Neuronal stem cell (in vitro differentiated cells): ENCODE data around the gene IFT57.
A peak's percentile ranks its signal among the peaks of the same experiment; 100 is the strongest.

ENCODE experiments used
- DNase-seq: peaks from one replicate; pipeline ENCODE4 v3.0.0-alpha.2; 2013; ENCODE audit warnings: low spot score
- H2AFZ ChIP-seq: one replicate; pipeline ENCODE4 v1.6.1; 2013; ENCODE audit warnings: mild to moderate bottlenecking, low read length, inconsistent platforms
- H2AK5ac ChIP-seq: 2 replicates; pipeline ENCODE4 v1.6.1; 2013; ENCODE audit warnings: low read depth, mild to moderate bottlenecking, inconsistent platforms, low read length, moderate library complexity, mixed read lengths
- H2BK120ac ChIP-seq: 2 replicates; pipeline ENCODE4 v1.6.1; 2013; ENCODE audit warnings: low read depth, mild to moderate bottlenecking, inconsistent platforms, low read length, moderate library complexity, mixed read lengths
- H2BK12ac ChIP-seq: one replicate; pipeline ENCODE4 v1.6.1; 2013; ENCODE audit warnings: low read length, inconsistent platforms
- H2BK15ac ChIP-seq: 2 replicates; pipeline ENCODE4 v1.6.1; 2013; ENCODE audit warnings: mild to moderate bottlenecking, low read length, inconsistent platforms, mixed read lengths
- H2BK5ac ChIP-seq: one replicate; pipeline ENCODE4 v1.6.1; 2013; ENCODE audit warnings: inconsistent platforms, mild to moderate bottlenecking, low read length, moderate library complexity
- H3K14ac ChIP-seq: one replicate; pipeline ENCODE4 v1.6.1; 2013; ENCODE audit warnings: low read length, inconsistent platforms
- H3K18ac ChIP-seq: 2 replicates; pipeline ENCODE4 v1.6.1; 2013; ENCODE audit warnings: low read length, inconsistent platforms
- H3K23ac ChIP-seq: 2 replicates; pipeline ENCODE4 v1.6.1; 2013; ENCODE audit warnings: low read depth, mild to moderate bottlenecking, mixed read lengths, low read length, inconsistent platforms; ENCODE audit not compliant: poor library complexity
- H3K27ac ChIP-seq: replicated peaks from 3 replicates; pipeline ENCODE4 v1.5.1; 2013; ENCODE audit warnings: low read length, inconsistent platforms
- H3K27me3 ChIP-seq, 3 experiments: 2 replicates each; pipeline ENCODE4 v1.6.1; 2013; ENCODE audit warnings: low read length in 3 of 3, mild to moderate bottlenecking in 2 of 3, inconsistent platforms in 1 of 3, low read depth in 1 of 3, mixed read lengths in 1 of 3, moderate library complexity in 1 of 3; ENCODE audit not compliant: control insufficient read depth in 3 of 3, insufficient read depth in 3 of 3
- H3K36me3 ChIP-seq, 2 donors: replicated peaks in 1 of 2; 2 replicates each; pipeline ENCODE4 v1.6.1; 2013; ENCODE audit warnings: low read length in 2 of 2; ENCODE audit not compliant: control insufficient read depth in 2 of 2, insufficient read depth in 2 of 2
- H3K4ac ChIP-seq: 2 replicates; pipeline ENCODE4 v1.6.1; 2013; ENCODE audit warnings: inconsistent platforms, mild to moderate bottlenecking, low read length, moderate library complexity
- H3K4me1 ChIP-seq, 2 donors: 1 replicate in 1 of 2; 2 replicates in 1 of 2; pipeline ENCODE4 v1.6.1; 2013; ENCODE audit warnings: low read length in 2 of 2, low read depth in 1 of 2; ENCODE audit not compliant: control insufficient read depth in 2 of 2, insufficient read depth in 1 of 2
- H3K4me2 ChIP-seq: one replicate; pipeline ENCODE4 v1.6.1; 2013; ENCODE audit warnings: mild to moderate bottlenecking, low read length, inconsistent platforms; ENCODE audit not compliant: insufficient read depth, poor library complexity, severe bottlenecking
- H3K4me3 ChIP-seq, 2 donors: 2 replicates each; pipeline ENCODE4 v1.5.1; 2013; ENCODE audit warnings: low read length in 2 of 2, mild to moderate bottlenecking in 2 of 2, inconsistent platforms in 1 of 2, moderate library complexity in 1 of 2
- H3K79me1 ChIP-seq: one replicate; pipeline ENCODE4 v1.6.1; 2013; ENCODE audit warnings: low read depth, mild to moderate bottlenecking, inconsistent platforms, low read length, moderate library complexity
- H3K9ac ChIP-seq: one replicate; pipeline ENCODE4 v1.6.1; 2013; ENCODE audit warnings: mild to moderate bottlenecking, low read depth, low read length, inconsistent platforms; ENCODE audit not compliant: poor library complexity
- H3K9me3 ChIP-seq, 2 donors: replicated peaks in 1 of 2; 2 replicates each; pipeline versions ENCODE3 to v1.6.1; 2013; ENCODE audit warnings: low read length in 2 of 2, mild to moderate bottlenecking in 2 of 2, inconsistent platforms in 1 of 2, low read depth in 1 of 2, mixed read lengths in 1 of 2, moderate library complexity in 1 of 2; ENCODE audit not compliant: control insufficient read depth in 2 of 2, insufficient read depth in 1 of 2
- H4K8ac ChIP-seq: one replicate; pipeline ENCODE4 v1.6.1; 2013; ENCODE audit warnings: low read depth, mild to moderate bottlenecking, inconsistent platforms, low read length, moderate library complexity
- H4K91ac ChIP-seq: one replicate; pipeline ENCODE4 v1.6.1; 2013; ENCODE audit warnings: low read length, low read depth, mild to moderate bottlenecking, inconsistent platforms; ENCODE audit not compliant: poor library complexity
- WGBS, 2 donors: extraction: QIAGEN DNeasy Blood & Tissue Kit; methylation state at CpG; one replicate each; pipeline ENCODE4 v1.1.7; 2013; ENCODE audit warnings: missing lambda C conversion rate in 2 of 2, mixed read lengths in 1 of 2; ENCODE audit not compliant: insufficient read length in 2 of 2, insufficient replicate concordance in 1 of 2; ENCODE audit errors: extremely low coverage in 2 of 2; 5-methylcytosine and 5-hydroxymethylcytosine counted together

IFT57 gene

GRCh38 chr3:108125153-108125543, 97.1 kb downstream of the IFT57 start:
- H3K4me1 ChIP-seq, result peaks cover 13 to 22% of the 10 kb centered on the region in 2 donors
- H3K36me3 ChIP-seq, result no peaks in the 10 kb centered on the region
- H3K4ac ChIP-seq, result no peak overlapping the region
- WGBS, 2 donors, result no CpG with 5 or more reads among the region's 4 CpGs
- H3K18ac ChIP-seq, result no peak overlapping the region
- H2BK15ac ChIP-seq, result no peak overlapping the region
- H2AFZ ChIP-seq, result no peak overlapping the region
- H2BK120ac ChIP-seq, result no peak overlapping the region
- H2BK12ac ChIP-seq, result no peak overlapping the region
- H2AK5ac ChIP-seq, result no peak overlapping the region
- no peak overlapping the region for H4K8ac ChIP-seq
- no peak overlapping the region for H3K27ac ChIP-seq
- H3K9ac ChIP-seq, result no peak overlapping the region
- no peak for DNase-seq
- H3K4me2 ChIP-seq, result no peak overlapping the region
- no peak overlapping the region for H2BK5ac ChIP-seq
- no peak overlapping the region for H4K91ac ChIP-seq
- H3K23ac ChIP-seq, result no peak overlapping the region
- H3K4me3 ChIP-seq, result no peak overlapping the region
- no peak overlapping the region for H3K14ac ChIP-seq
- no peaks in the 10 kb centered on the region for H3K9me3 ChIP-seq
- H3K27me3 ChIP-seq, result no peaks in the 10 kb centered on the region
- no peaks in the 10 kb centered on the region for H3K79me1 ChIP-seq

DNA sequence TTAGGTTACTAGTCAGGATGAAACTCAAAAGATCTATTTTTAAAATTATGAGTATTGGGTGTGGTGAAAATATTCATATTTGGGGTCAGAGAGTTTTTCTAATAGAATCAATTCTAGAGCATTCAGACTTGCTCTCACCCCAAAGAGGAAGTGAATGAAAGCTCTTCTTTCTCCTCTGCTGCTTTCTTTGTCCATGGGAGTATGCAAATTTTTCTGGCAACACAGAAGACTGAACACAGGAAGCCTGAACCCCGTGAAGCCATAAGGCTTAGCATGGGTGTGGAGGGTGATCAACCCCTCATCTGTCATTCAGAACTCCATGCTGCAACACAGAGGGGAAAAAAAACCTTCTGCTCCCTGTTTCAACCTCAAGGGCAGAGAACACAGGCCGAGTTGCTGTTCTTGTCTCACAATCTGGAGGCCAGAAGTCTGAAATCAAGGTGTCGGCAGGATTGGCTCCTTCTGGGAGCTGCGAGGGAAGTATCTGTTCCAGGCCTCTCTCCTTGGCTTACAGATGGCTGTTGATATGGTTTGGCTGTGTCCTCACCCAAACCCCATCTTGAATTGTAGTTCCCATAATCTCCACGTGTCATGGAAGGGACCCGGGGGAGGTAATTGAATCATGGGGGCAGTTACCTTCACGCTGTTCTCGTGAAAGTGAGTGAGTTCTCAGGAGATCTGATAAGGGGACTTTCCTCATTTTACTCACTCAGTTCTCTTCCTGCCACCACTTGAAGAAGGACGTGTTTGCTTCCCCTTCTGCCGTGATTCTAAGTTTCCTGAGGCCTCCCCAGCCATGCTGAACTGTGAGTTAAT, 97.7 kb downstream of the IFT57 start:
- no peak overlapping the region for H3K4me3 ChIP-seq
- H3K9ac ChIP-seq, result no peak overlapping the region
- no peaks in the 10 kb centered on the region for H3K27me3 ChIP-seq
- no peak overlapping the region for H4K91ac ChIP-seq
- H3K18ac ChIP-seq, result no peak overlapping the region
- H3K23ac ChIP-seq, result no peak overlapping the region
- H2BK120ac ChIP-seq, result no peak overlapping the region
- no peaks in the 10 kb centered on the region for H3K79me1 ChIP-seq
- H2BK12ac ChIP-seq, result no peak overlapping the region
- H3K4me1 ChIP-seq, result peaks cover 13 to 22% of the 10 kb centered on the region in 2 donors
- no peaks in the 10 kb centered on the region for H3K36me3 ChIP-seq
- H2AK5ac ChIP-seq, result no peak overlapping the region
- H2AFZ ChIP-seq, result peak overlapping the region; percentile 82
- no peaks in the 10 kb centered on the region for H3K9me3 ChIP-seq
- no peak overlapping the region for H2BK5ac ChIP-seq
- no CpG with 5 or more reads among the region's 10 CpGs for WGBS, 2 donors
- H4K8ac ChIP-seq, result no peak overlapping the region
- H3K4ac ChIP-seq, result no peak overlapping the region
- no peak for DNase-seq
- H3K14ac ChIP-seq, result no peak overlapping the region
- no peak overlapping the region for H2BK15ac ChIP-seq
- H3K27ac ChIP-seq, result no peak overlapping the region
- H3K4me2 ChIP-seq, result no peak overlapping the region

GRCh38 chr3:108123326-108123725, 98.9 kb downstream of the IFT57 start:
- H3K4me1 ChIP-seq, result peaks cover 13 to 22% of the 10 kb centered on the region in 2 donors
- no peak for DNase-seq
- H3K9me3 ChIP-seq, result no peaks in the 10 kb centered on the region
- H2BK120ac ChIP-seq, result no peak overlapping the region
- H4K8ac ChIP-seq, result no peak overlapping the region
- H3K14ac ChIP-seq, result no peak overlapping the region
- H3K27ac ChIP-seq, result no peak overlapping the region
- H3K4me2 ChIP-seq, result no peak overlapping the region
- no peaks in the 10 kb centered on the region for H3K79me1 ChIP-seq
- no peaks in the 10 kb centered on the region for H3K27me3 ChIP-seq
- no peak overlapping the region for H2AK5ac ChIP-seq
- no peak overlapping the region for H2AFZ ChIP-seq
- WGBS, 2 donors, result no CpG with 5 or more reads among the region's 3 CpGs
- no peak overlapping the region for H2BK5ac ChIP-seq
- H3K4ac ChIP-seq, result no peak overlapping the region
- no peak overlapping the region for H3K9ac ChIP-seq
- no peaks in the 10 kb centered on the region for H3K36me3 ChIP-seq
- no peak overlapping the region for H2BK12ac ChIP-seq
- H2BK15ac ChIP-seq, result no peak overlapping the region
- H4K91ac ChIP-seq, result no peak overlapping the region
- no peak overlapping the region for H3K23ac ChIP-seq
- no peak overlapping the region for H3K4me3 ChIP-seq
- no peak overlapping the region for H3K18ac ChIP-seq

DNA sequence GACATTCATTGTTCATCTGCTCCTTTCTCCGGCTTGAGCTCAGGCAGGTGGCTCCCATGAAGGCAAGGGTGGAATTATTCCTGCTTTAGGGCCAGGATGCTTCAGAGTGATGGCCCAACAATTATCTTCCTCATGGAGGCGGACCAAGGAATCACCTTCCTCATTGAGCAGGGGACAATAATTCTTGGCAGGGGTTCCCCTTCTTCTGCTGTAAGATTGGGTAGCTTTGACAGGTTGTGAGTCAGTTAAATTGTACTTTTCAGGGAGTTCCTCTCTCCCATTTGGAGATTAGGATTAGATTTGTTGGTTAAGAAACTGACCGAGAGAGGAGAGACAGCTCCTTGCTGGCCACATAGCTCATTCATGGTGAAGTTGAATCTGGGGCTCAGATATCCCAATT, 99.9 kb downstream of the IFT57 start:
- Histone ChIP-seq H2AFZ (no peak overlapping the region), H2BK120ac (no peak overlapping the region), H3K79me1 (no peaks in the 10 kb centered on the region), H4K91ac (no peak overlapping the region), H3K4me1 (peaks cover 13 to 22% of the 10 kb centered on the region in 2 donors), H2BK15ac (no peak overlapping the region), H2BK5ac (no peak overlapping the region), H3K27ac (peak overlapping the region; percentile 37), H3K23ac (no peak overlapping the region), H3K9me3 (no peaks in the 10 kb centered on the region), H3K4ac (no peak overlapping the region), H3K4me3 (no peak overlapping the region), H3K27me3 (no peaks in the 10 kb centered on the region), H3K36me3 (no peaks in the 10 kb centered on the region), H3K18ac (no peak overlapping the region), H3K4me2 (no peak overlapping the region), H2BK12ac (no peak overlapping the region), H4K8ac (no peak overlapping the region), H3K14ac (no peak overlapping the region), H2AK5ac (no peak overlapping the region), H3K9ac (no peak overlapping the region)
- WGBS, 2 donors, result no CpG with 5 or more reads among the region's 3 CpGs
- DNase-seq, result no peak
